Esophagus squamous epithelium (tissue), 5 donors: ENCODE measurements around the gene TF. TPM values are rescaled to one million over a fixed set of nuclear protein-coding genes. Genes with fewer than 3 reads are reported as not detected.

ENCODE experiments used
- DNase-seq: peaks from one replicate; lab custom pipeline; 2025; lab: John Stamatoyannopoulos, UW
- H3K27ac ChIP-seq, 4 donors: fragments of 200-600 bp; sonication (generic); one replicate each; pipeline ENCODE4 v1.5.1; 2016 to 2019; ENCODE audit warnings: mild to moderate bottlenecking in 1 of 4
- H3K27me3 ChIP-seq, 4 donors: fragments of 200-600 bp; sonication (generic); 1 replicate in 3 of 4; 2 replicates in 1 of 4; pipeline versions ENCODE4 v1.5.1 to v1.6.0; 2017 to 2021; ENCODE audit warnings: antibody characterized with exemption in 1 of 4
- H3K36me3 ChIP-seq, 3 donors: fragments of 200-600 bp; sonication (generic); one replicate each; pipeline ENCODE4 v1.5.1; 2016 to 2019
- H3K4me1 ChIP-seq, 3 donors: fragments of 200-600 bp; sonication (generic); one replicate each; pipeline ENCODE4 v1.5.1; 2017 to 2019
- H3K4me3 ChIP-seq, 4 donors: fragments of 200-600 bp; sonication (generic); 1 replicate in 3 of 4; 2 replicates in 1 of 4; pipeline ENCODE4 v1.5.1; 2016 to 2019; ENCODE audit warnings: mild to moderate bottlenecking in 2 of 4, moderate library complexity in 1 of 4
- H3K9me3 ChIP-seq, 3 donors: fragments of 200-600 bp; sonication (generic); one replicate each; pipeline ENCODE4 v1.5.1; 2016 to 2019
- POLR2A ChIP-seq, 4 donors: fragments of 450-650 bp; IDR thresholded peaks; one replicate each; pipeline ENCODE4 v1.6.1; 2017; ENCODE audit warnings: antibody characterized with exemption in 4 of 4, mild to moderate bottlenecking in 4 of 4, moderate library complexity in 3 of 4
- WGBS, 2 donors: methylation state at CpG; one replicate each; pipeline ENCODE4 v1.1.5; 2018; 5-methylcytosine and 5-hydroxymethylcytosine counted together
- intact Hi-C: fragments of 100-400 bp; cut with DNase I; formaldehyde crosslinking; loops from one replicate; pipeline ENCODE4 v1.15.0; 2022
- total RNA-seq, 4 donors: library from RNA; depleted of rRNA; stranded (reverse); fragments of >200 nt; gene quantifications; one replicate each; pipeline ENCODE4 v1.1.0, GENCODE V29; 2016
- TF ChIP-seq, protein P1 (sequence below), 6 experiments: fragments of 450-650 bp in 4 of 6; fragments of 200-600 bp in 2 of 6; sonication (generic) in 2 of 6; IDR thresholded peaks; one replicate each; pipeline ENCODE4 v1.5.1; 2016 to 2019; ENCODE audit warnings: antibody characterized with exemption in 6 of 6, mild to moderate bottlenecking in 4 of 6, moderate library complexity in 4 of 6
- donor health status: DM: yes; HTN: yes; CAD: no.

Gene TF
- total RNA-seq, 4 donors from 2014 or later, result 0.53 to 17.9 (median 9.4) TPM

DNA sequence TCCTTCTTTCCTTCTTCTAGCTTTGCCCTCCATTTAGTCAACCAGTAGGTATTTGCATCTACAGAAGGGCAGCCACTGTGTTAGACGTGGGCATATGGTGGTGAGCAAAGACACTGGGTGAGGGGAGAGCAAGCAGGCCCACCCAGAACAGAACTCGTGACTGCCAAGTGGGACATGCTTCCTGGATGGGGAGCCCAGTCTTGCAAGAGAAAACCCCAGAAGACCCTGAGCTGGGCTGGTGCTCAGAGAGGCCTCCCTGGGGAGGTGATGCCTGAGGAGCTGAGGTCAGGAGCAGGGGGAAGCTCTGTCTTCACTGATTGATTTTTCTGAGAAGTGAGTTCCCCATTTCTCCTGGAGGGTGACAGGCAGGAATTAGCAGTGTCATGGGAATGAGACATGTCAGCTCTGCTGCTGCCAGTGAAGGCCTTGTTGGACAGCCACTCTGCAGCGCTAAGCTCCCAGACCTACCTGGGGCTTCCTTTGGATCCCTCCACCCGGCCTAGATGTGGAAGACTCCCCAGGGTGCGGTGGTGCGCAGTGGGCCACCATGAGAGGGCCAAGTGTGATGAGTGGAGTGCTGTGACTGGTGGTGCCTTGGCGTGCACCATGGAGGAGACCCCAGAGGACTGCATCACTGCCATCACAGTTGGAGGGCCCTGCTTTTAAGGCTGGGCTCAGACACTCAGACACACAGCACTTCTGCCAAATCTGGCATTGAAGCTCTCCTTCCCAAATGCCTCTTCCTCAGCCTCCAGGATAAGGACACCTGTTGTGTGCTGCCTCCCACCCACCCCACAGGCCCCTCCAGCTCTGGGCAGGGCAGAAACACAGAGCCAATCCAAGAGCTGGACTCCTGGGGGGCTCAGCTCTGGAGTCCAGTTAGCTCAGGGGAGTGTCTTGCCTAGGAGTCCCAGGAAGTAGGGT is 44.5 kb upstream of the TF start:
- no peak for DNase-seq
- Histone ChIP-seq H3K27ac (no peak overlapping the region), H3K9me3 (peaks cover 0 to 7% (median 0%) of the 10 kb centered on the region in 3 donors), H3K36me3 (no peaks in the 10 kb centered on the region), H3K4me3 (no peak overlapping the region), H3K27me3 (no peaks in the 10 kb centered on the region), H3K4me1 (no peaks in the 10 kb centered on the region)
- intact Hi-C loops, result no loop called here
- 81 to 83% methylated on average over 1 to 7 of the region's 7 CpGs for WGBS, 2 donors
- no peak for TF ChIP-seq POLR2A (IDR thresholded peaks at IDR 0.05)
- TF ChIP-seq, protein P1, sequence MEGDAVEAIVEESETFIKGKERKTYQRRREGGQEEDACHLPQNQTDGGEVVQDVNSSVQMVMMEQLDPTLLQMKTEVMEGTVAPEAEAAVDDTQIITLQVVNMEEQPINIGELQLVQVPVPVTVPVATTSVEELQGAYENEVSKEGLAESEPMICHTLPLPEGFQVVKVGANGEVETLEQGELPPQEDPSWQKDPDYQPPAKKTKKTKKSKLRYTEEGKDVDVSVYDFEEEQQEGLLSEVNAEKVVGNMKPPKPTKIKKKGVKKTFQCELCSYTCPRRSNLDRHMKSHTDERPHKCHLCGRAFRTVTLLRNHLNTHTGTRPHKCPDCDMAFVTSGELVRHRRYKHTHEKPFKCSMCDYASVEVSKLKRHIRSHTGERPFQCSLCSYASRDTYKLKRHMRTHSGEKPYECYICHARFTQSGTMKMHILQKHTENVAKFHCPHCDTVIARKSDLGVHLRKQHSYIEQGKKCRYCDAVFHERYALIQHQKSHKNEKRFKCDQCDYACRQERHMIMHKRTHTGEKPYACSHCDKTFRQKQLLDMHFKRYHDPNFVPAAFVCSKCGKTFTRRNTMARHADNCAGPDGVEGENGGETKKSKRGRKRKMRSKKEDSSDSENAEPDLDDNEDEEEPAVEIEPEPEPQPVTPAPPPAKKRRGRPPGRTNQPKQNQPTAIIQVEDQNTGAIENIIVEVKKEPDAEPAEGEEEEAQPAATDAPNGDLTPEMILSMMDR (IDR thresholded peaks at IDR 0.05), result no peak

DNA sequence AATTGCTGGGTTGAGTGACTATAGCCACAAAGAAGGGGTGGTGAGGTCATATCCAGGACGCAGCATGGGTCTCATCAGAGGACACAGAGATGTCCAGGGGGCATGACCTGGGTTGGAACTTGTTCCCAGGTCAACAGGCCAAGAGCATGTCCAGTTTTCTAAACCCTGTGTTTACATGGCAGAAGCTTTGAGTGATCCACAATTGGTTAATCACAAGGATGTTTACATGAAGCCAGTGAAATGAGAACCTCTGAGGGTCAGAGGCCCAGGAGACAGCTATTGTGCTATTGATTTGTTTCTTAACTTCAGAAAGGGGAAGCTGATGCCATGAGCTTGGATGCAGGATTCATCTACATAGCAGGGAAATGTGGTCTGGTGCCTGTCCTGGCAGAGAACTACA is 42.3 kb upstream of the TF start:
- Histone ChIP-seq H3K27ac (no peak overlapping the region), H3K4me3 (no peak overlapping the region), H3K4me1 (no peaks in the 10 kb centered on the region), H3K36me3 (no peaks in the 10 kb centered on the region), H3K9me3 (no peaks in the 10 kb centered on the region), H3K27me3 (no peaks in the 10 kb centered on the region)
- WGBS, 2 donors, result 73 to 80% methylated on average over 1 of the region's 1 CpG
- DNase-seq, result no peak
- TF ChIP-seq, protein P1 (IDR thresholded peaks at IDR 0.05), result no peak
- no peak for TF ChIP-seq POLR2A (IDR thresholded peaks at IDR 0.05)
- intact Hi-C loops, result no loop called here

DNA sequence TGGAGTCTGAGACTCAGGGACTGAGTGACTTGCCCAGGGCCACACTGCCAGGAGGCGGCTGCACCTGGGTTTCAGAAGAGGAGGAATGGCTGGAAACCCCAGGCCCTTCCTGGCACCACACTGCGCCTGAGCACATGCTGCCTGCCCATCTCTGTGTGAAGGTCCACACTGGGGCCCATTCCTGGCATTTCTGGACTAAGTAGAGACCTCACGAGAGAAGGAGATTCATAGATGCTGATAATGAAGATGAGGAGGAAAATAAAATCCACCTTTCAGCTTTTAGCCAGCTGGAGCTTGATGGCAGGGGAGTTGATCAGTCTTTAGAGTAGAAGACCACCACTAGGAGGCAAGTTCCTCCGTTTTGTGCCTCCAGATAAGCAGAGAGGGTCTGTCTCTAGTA is 40.2 kb upstream of the TF start:
- no peak for DNase-seq
- Histone ChIP-seq H3K27me3 (no peaks in the 10 kb centered on the region), H3K27ac (no peak overlapping the region), H3K4me3 (no peak overlapping the region), H3K36me3 (no peaks in the 10 kb centered on the region), H3K4me1 (no peaks in the 10 kb centered on the region), H3K9me3 (no peaks in the 10 kb centered on the region)
- TF ChIP-seq, protein P1 (IDR thresholded peaks at IDR 0.05), result no peak
- TF ChIP-seq POLR2A (IDR thresholded peaks at IDR 0.05), result no peak
- intact Hi-C loops, result no loop called here
- 64 to 69% methylated on average over 4 of the region's 4 CpGs for WGBS, 2 donors

GRCh38 chr3:133709139-133709750 is 36.9 kb upstream of the TF start:
- intact Hi-C loops, result no loop called here
- WGBS, 2 donors, result 76% methylated on average over 3 of the region's 3 CpGs
- Histone ChIP-seq H3K36me3 (no peaks in the 10 kb centered on the region), H3K4me1 (peaks cover 0 to 6% (median 0%) of the 10 kb centered on the region in 3 donors), H3K27ac (no peak overlapping the region), H3K27me3 (no peaks in the 10 kb centered on the region), H3K4me3 (no peak overlapping the region), H3K9me3 (no peaks in the 10 kb centered on the region)
- no peak for DNase-seq
- TF ChIP-seq POLR2A (IDR thresholded peaks at IDR 0.05), result no peak
- TF ChIP-seq, protein P1 (IDR thresholded peaks at IDR 0.05), result no peak

DNA sequence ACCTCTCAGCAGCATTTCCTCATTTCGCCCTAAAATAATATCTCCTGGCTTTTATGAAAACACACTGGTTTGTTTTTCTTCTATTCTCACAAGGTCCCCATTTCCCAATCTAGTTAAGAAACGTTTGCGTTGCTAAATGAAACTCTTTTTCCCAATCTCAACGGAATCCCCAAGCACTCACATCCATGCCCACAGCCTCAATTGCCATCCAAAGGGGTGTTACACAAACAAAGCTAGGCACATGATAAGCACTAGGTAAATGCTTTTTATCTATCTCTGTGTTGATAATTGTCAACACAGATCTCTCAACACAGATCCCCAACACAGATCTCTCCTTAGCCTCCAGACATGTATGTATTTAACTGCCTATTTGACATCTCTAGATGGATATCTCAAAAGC is 35.2 kb upstream of the TF start:
- intact Hi-C loops, result no loop called here
- Histone ChIP-seq H3K27me3 (no peaks in the 10 kb centered on the region), H3K36me3 (no peaks in the 10 kb centered on the region), H3K9me3 (no peaks in the 10 kb centered on the region), H3K27ac (no peak overlapping the region), H3K4me3 (no peak overlapping the region), H3K4me1 (peaks cover 0 to 6% (median 0%) of the 10 kb centered on the region in 3 donors)
- no peak for DNase-seq
- no peak for TF ChIP-seq POLR2A (IDR thresholded peaks at IDR 0.05)
- TF ChIP-seq, protein P1 (IDR thresholded peaks at IDR 0.05), result no peak
- WGBS, 2 donors, result 63 to 68% methylated on average over 4 of the region's 4 CpGs
